GM21367 (cell line): ENCODE data around the gene GPR61.

Experiments
- ATAC-seq: cut with Tn5 transposase; IDR thresholded peaks from one replicate; pipeline ENCODE4 v1.9.1; 2021; ENCODE audit not compliant: unreplicated experiment

GPR61 gene

DNA sequence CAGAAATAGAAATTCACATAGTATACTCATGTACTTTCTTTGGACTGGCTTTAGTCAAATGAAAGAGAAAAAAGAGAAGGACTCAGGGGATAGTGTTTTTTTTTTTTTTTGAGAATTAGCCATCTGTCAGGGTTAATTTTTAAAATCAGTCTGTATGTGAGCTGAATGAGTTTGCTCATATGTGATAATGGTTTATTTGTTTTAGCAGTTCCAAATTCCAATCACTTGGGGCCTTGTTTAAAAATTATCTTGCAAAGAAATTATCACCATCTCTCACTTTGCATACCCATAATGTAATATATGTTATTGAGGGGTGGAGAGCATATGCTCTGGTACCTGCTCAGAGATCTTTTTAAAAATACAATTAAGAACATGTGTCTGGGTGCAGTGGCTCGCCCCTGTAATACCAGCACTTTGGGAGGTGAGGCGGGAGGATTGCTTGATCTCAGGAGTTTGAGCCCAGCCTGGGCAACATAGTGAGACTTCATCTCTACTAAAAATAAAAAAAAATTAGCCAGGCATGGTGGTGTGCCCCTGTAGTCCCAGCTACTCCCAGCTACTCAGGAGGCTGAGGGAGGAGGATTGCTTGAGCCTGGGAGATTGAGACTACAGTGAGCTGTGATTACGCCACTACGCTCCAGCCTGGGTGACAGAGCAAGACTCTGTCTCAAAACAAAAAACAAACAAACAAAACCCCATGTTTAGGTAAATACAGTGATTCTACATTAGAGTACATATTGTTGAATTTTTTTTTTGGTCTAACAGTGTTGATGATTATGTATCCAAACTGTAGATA is 28.4 kb downstream of the GPR61 start:
- no peak for ATAC-seq

DNA sequence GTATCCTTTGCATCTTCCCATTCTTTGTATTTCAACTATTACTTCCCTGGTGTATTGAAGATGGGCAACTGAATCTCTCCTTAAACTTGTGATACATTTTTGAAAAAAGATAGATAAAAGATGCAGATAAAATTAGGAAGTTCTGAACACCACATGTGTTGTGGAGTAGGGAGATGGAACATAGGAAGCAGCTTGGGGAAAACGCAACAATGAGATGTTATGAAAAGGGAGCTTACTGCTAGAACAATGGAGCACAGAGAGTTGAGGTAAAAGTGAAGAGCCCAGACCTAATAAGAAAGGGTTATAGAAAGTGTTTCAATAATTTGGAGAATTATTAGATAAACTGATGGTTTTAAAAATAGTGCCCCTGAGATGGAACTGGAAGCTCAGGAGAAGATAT is 29.7 kb downstream of the GPR61 start:
- no peak for ATAC-seq

DNA sequence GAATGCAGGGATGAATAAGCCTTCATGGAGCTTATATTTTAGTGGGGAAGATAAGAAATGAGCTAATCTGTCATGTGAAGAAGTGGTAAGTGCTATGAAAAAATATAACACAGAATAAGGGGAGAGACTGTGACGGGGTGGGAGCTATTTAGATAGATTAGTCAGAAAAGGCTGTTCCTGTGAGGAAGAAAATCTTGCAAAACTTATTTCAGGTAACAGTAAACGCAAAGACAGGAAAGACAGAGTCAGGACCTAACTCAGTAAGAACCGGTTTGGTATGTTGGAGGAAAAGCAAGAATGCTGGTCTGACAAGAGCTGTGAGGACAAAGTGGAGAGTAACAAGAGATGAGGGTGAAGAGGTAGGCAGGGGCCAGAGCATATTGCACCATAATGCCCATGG is 30.7 kb downstream of the GPR61 start:
- ATAC-seq, result no peak

DNA sequence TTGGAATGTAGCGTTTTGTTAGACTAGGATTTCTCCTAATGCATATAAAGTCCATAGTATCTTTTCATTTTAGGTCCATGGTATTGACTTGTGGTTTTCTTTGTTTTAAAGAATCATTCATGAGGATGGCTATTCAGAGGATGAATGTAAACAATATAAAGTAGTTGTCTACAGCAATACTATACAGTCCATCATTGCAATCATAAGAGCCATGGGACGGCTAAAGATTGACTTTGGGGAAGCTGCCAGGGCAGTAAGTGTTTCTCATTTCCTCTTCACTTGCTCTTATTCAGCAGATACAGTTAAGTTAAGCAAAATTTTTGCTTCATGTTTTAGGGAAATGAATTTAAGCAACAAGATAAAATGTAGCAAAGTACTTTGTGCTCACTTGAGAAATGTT is 34.1 kb downstream of the GPR61 start:
- no peak for ATAC-seq

DNA sequence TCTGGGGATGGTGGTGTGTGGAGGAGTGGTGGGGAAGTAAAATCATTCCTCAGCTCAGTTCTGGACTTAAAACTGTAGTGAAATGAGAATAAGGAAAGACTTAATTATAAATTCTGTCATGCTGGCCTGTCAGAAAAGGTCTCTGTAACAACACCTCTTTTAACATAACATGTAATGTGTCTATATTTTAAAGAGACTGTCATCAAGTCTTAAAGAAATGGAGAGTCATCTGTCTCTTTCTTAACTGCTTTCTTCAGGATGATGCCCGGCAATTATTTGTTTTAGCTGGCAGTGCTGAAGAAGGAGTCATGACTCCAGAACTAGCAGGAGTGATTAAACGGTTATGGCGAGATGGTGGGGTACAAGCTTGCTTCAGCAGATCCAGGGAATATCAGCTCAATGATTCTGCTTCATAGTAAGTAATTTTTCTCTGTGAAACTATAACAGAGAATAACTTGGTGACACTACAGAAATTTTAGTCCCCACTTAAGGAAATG is 39.3 kb downstream of the GPR61 start:
- ATAC-seq, result no peak

DNA sequence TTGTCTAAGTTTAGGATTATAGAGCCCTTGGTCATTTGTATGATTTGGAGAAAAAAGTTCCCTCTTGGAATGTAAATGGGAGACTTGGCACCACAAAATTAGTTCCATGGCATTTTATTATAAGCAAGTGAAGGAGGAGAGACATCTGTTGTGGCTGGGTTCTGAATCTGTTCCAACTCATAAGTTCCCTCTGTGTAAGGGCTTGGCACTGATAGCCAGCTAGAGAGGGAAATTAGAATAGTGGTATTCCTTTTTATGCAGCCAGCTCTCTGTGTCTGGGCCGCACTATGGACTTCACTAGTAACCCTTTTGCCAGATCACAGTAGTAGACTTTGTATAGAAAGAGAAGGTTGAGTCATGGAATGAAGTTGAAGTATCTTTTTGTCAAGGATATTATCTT is 39.8 kb downstream of the GPR61 start:
- ATAC-seq, result no peak

DNA sequence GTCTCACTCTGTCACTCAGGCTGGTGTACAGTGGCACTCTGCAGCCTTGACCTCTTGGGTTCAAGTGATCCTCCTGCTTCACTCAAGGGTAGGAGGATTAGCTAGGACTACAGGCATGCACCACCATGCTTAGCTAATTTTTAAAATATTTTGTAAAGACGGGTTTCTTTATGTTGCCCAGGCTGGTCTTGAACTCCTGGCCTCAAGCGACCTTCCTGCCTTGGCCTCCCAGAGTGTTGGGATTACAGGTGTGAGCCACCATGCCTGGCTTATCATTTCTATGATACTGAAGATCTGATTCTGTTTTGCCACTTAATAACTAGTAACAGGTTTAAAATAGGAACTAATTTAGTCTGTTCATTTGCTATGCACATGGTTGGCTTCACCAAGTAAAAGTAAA is 42.3 kb downstream of the GPR61 start:
- no peak for ATAC-seq

DNA sequence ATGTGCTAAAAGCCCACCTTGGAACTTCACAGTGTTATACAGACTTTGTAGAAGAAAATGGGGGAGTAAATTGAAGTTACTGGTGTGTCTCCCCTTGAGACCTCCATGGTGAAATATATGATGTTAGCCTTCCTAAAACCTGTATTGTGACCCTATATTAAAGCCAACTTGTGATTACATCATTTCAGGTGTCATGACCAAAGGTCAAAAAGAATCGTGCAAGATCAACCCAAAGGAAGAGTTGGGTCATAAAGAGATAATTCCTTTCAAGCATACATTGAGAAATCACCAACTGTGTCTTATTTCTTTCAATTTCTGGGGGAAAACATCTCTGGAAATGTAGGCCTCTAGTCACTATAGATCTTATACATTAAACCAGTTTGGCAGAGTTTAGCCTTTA is 45.1 kb downstream of the GPR61 start:
- no peak for ATAC-seq

DNA sequence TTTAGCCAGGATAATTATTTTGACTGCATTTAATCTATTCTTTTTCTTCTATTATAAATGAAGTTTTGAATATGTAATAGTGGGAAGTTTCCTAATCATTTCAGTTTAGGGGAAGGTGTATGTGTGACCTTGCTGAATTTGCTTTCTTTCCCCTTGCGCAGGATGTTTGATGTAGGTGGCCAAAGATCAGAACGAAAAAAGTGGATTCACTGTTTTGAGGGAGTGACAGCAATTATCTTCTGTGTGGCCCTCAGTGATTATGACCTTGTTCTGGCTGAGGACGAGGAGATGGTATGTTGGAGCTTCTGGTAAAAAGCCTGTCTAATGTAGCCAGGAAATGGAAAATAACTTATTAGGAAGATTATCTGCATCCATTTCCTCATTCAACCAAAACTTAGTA is 46.4 kb downstream of the GPR61 start:
- ATAC-seq, result no peak

DNA sequence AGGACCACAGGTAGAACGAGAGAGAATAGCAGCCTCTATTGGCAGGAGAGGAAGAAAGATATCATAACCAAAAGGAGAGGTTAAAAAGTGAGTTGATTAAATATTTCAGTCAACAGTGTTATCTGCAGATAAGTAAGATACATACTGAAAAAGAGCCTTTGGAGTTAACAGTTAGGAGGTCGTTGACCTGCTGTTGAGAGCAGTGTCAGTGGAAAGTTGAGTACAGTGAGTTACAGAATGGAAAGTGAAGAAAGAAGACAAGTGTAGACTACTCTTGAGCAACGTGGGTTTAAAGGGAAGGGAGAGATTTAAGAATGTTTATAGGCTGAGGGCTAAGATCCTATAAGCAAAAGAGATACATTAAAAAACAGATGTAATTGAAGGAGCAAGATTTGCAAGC is 49.5 kb downstream of the GPR61 start:
- ATAC-seq, result no peak

DNA sequence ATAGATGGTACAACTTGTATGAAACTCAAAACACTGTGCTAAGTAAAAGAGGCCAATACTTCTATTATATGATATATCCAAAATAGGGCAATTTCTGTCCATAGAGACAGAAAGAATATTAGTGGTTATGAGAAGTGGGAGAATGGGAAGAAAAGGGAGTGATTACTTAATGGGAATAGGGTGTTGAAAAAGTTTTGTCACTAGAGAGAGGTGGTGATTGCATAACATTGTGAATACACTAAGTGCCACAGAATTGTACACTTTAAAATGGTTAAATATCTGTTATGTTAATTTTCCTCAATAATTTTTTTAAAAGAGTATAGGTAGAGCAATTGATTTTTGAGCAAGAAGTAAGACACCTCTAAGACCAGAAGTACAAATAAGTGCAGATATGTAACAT is 50.0 kb downstream of the GPR61 start:
- ATAC-seq, result no peak

DNA sequence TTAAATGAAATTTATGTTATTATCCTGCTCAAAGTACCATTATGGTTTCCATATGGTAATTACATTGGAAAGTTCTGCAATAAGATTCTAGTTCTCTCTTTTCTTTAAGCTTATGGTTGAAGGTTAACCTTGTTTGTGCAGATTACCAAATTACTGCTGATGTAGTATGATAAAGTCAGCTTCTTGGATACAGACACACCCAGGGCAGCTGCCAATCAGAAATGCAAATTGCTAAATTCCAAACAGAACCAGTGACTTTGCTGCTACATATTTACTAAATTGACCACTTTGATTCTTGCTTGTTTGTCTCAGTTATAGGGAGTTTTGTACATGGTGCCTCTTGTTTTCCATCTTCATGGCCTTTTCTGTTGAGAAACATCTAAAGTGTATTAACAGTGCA is 53.2 kb downstream of the GPR61 start:
- no peak for ATAC-seq

DNA sequence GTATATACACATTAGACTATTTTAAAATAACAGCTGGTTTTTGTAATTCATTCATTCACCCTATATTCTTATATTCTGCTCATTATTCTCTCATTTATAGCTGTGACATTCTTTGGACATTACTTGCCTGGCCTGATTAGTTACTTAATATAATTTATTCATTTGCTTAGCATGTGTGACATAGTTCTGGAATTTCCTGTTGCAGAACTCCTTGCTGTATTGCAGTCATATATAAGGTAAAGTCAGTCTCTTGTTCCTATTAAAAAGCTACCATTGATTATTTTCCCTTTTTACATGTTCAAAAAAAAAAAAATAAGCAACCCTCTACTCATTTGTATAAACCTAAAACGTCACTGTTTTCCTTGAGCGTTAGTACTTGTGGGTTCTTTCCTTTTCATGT is 55.9 kb downstream of the GPR61 start:
- no peak for ATAC-seq
